Neural progenitor cell (in vitro differentiated cells): ENCODE measurements around the gene DNER. TPM values are rescaled to one million over a fixed set of nuclear protein-coding genes. Genes with fewer than 3 reads are reported as not detected.
"Not testable (repeated sequence)": the region's sequence is repeated elsewhere in the genome, so short reads cannot be mapped to it uniquely, and the experiment has no call there.

Experiments used
- DNase-seq: peaks from one replicate; pipeline ENCODE4 v3.0.0-alpha.2; 2016; ENCODE audit warnings: low spot score
- H2AFZ ChIP-seq: fragments of 200-600 bp; sonication (generic); replicated peaks from 2 replicates; pipeline ENCODE4 v1.6.1; 2016; ENCODE audit warnings: antibody characterized with exemption
- H3F3A ChIP-seq: fragments of 200-600 bp; sonication (generic); 2 replicates; pipeline ENCODE4 v1.6.1; 2016; ENCODE audit warnings: antibody characterized with exemption, low read depth
- H3K27ac ChIP-seq: fragments of 200-600 bp; sonication (generic); 2 replicates; pipeline ENCODE4 v1.5.1; 2016; ENCODE audit warnings: mild to moderate bottlenecking
- H3K27me3 ChIP-seq: fragments of 200-600 bp; sonication (generic); 2 replicates; pipeline ENCODE4 v1.6.1; 2016; ENCODE audit warnings: mild to moderate bottlenecking, moderate library complexity
- H3K36me3 ChIP-seq: fragments of 200-600 bp; sonication (generic); 2 replicates; pipeline ENCODE4 v1.5.1; 2016
- H3K4me1 ChIP-seq: fragments of 200-600 bp; sonication (generic); 2 replicates; pipeline ENCODE4 v1.6.1; 2016; ENCODE audit warnings: mixed run types
- H3K4me2 ChIP-seq: fragments of 200-600 bp; sonication (generic); 2 replicates; pipeline ENCODE4 v1.6.1; 2016
- H3K4me3 ChIP-seq: fragments of 200-600 bp; sonication (generic); 2 replicates; pipeline ENCODE4 v1.5.1; 2016
- H3K79me2 ChIP-seq: fragments of 200-600 bp; sonication (generic); 2 replicates; pipeline ENCODE4 v1.6.1; 2016; ENCODE audit warnings: low read depth
- H3K9ac ChIP-seq: fragments of 200-600 bp; sonication (generic); 2 replicates; pipeline ENCODE4 v1.6.1; 2016
- H3K9me3 ChIP-seq: fragments of 200-600 bp; sonication (generic); 2 replicates; pipeline ENCODE4 v1.5.1; 2016; ENCODE audit warnings: low read depth
- H4K20me1 ChIP-seq: fragments of 200-600 bp; sonication (generic); 2 replicates; pipeline ENCODE4 v1.6.1; 2016; ENCODE audit warnings: low read depth
- H3K27ac Mint-ChIP-seq: 3 replicates; pipeline ENCODE4 v1.8.0; 2021; ENCODE audit warnings: mixed read lengths
- H3K27me3 Mint-ChIP-seq: 2 replicates; pipeline ENCODE4 v1.8.0; 2022; ENCODE audit warnings: low read depth, mild to moderate bottlenecking, inconsistent platforms, moderate library complexity, mixed read lengths; ENCODE audit not compliant: insufficient read depth
- H3K36me3 Mint-ChIP-seq: 3 replicates; pipeline ENCODE4 v1.8.0; 2021; ENCODE audit warnings: mixed read lengths
- H3K4me1 Mint-ChIP-seq: 3 replicates; pipeline ENCODE4 v1.8.0; 2021; ENCODE audit warnings: mixed read lengths
- H3K4me3 Mint-ChIP-seq: 3 replicates; pipeline ENCODE4 v1.8.0; 2021; ENCODE audit warnings: mild to moderate bottlenecking, moderate library complexity, mixed read lengths
- H3K9me3 Mint-ChIP-seq: 3 replicates; pipeline ENCODE4 v1.8.0; 2020; ENCODE audit warnings: mixed read lengths
- CTCF ChIP-seq: fragments of 200-600 bp; sonication (generic); IDR thresholded peaks from 2 replicates; pipeline ENCODE4 v1.5.1; 2017; ENCODE audit warnings: antibody characterized with exemption, mild to moderate bottlenecking
- EZH2 ChIP-seq: fragments of 200-600 bp; sonication (generic); IDR thresholded peaks from 2 replicates; pipeline ENCODE4 v1.6.1; 2017; ENCODE audit warnings: antibody characterized with exemption, mild to moderate bottlenecking, moderate library complexity
- EZH2phosphoT487 ChIP-seq: fragments of 200-600 bp; sonication (generic); IDR thresholded peaks from 2 replicates; pipeline ENCODE4 v1.6.1; 2017; ENCODE audit warnings: antibody characterized with exemption
- total RNA-seq: library from RNA; depleted of rRNA; stranded (reverse); fragments of >200 nt; gene quantifications from 2 replicates; pipeline ENCODE4 v1.2.3, GENCODE V29; 2015; ENCODE audit warnings: low replicate concordance

Gene DNER
- total RNA-seq, 1 donor from 2014 or later, result 0.97 TPM

- Histone ChIP-seq H3K4me3 (no peak overlapping the region), H3K9me3 (no peaks in the 10 kb centered on the region), H3K27ac (no peak overlapping the region), H3K9ac (no peak overlapping the region), H3F3A (no peaks in the 10 kb centered on the region), H3K27me3 (no peaks in the 10 kb centered on the region), H3K4me2 (no peak overlapping the region), H3K79me2 (no peaks in the 10 kb centered on the region), H3K4me1 (no peaks in the 10 kb centered on the region), H2AFZ (no peak overlapping the region), H4K20me1 (no peaks in the 10 kb centered on the region), H3K36me3 (no peaks in the 10 kb centered on the region)
- no peak overlapping the region for H3K27ac Mint-ChIP-seq
- no peak for TF ChIP-seq EZH2phosphoT487
- TF ChIP-seq CTCF, result no peak
- TF ChIP-seq EZH2, result no peak
- peaks cover 4% of the 10 kb centered on the region for H3K9me3 Mint-ChIP-seq
- peaks cover 2% of the 10 kb centered on the region for H3K27me3 Mint-ChIP-seq
- H3K36me3 Mint-ChIP-seq, result peaks cover 3% of the 10 kb centered on the region
- H3K4me1 Mint-ChIP-seq, result no peaks in the 10 kb centered on the region
- no peak overlapping the region for H3K4me3 Mint-ChIP-seq
- no peak for DNase-seq
Measured at GRCh38 chr2:229749779-229750178, 35.4 kb upstream of the DNER start.

- no peak for TF ChIP-seq EZH2phosphoT487
- peak; percentile 16 for TF ChIP-seq CTCF
- TF ChIP-seq EZH2, result no peak
- peaks cover 2% of the 10 kb centered on the region for H3K27me3 Mint-ChIP-seq
- no peak for DNase-seq
- Histone ChIP-seq H3K9ac (no peak overlapping the region), H3K9me3 (no peaks in the 10 kb centered on the region), H3K4me1 (no peaks in the 10 kb centered on the region), H2AFZ (no peak overlapping the region), H4K20me1 (no peaks in the 10 kb centered on the region), H3K36me3 (no peaks in the 10 kb centered on the region), H3K79me2 (no peaks in the 10 kb centered on the region), H3F3A (no peaks in the 10 kb centered on the region), H3K27me3 (no peaks in the 10 kb centered on the region), H3K4me3 (no peak overlapping the region), H3K27ac (no peak overlapping the region), H3K4me2 (no peak overlapping the region)
- H3K9me3 Mint-ChIP-seq, result peaks cover 6% of the 10 kb centered on the region
- peaks cover 3% of the 10 kb centered on the region for H3K36me3 Mint-ChIP-seq
- no peak overlapping the region for H3K4me3 Mint-ChIP-seq
- no peaks in the 10 kb centered on the region for H3K4me1 Mint-ChIP-seq
- H3K27ac Mint-ChIP-seq, result no peak overlapping the region
Measured at GRCh38 chr2:229748950-229749349, 34.6 kb upstream of the DNER start.

- H3K9me3 ChIP-seq, result peaks cover 12% of the 10 kb centered on the region
- not testable (repeated sequence) for H3K4me3 Mint-ChIP-seq
Measured at GRCh38 chr2:229742691-229743090, 28.3 kb upstream of the DNER start.

GRCh38 chr2:229740279-229740678 is 25.9 kb upstream of the DNER start:
- H3K4me3 ChIP-seq, result no peak overlapping the region

More at GRCh38 chr2:229742691-229743090, 28.3 kb upstream of the DNER start:
- not testable (repeated sequence) for H3K36me3 Mint-ChIP-seq, H3K36me3 ChIP-seq, H3K4me3 ChIP-seq, H3K9ac ChIP-seq, H3K4me2 ChIP-seq, H3K79me2 ChIP-seq, H3K4me1 ChIP-seq, H2AFZ ChIP-seq, H3K27me3 Mint-ChIP-seq, H3K27ac ChIP-seq, H4K20me1 ChIP-seq, DNase-seq, H3K4me1 Mint-ChIP-seq, H3K27ac Mint-ChIP-seq, H3F3A ChIP-seq, H3K27me3 ChIP-seq
- H3K9me3 Mint-ChIP-seq, result peaks cover 28% of the 10 kb centered on the region

More at GRCh38 chr2:229740279-229740678, 25.9 kb upstream of the DNER start:
- Histone ChIP-seq H3F3A (peaks cover 6% of the 10 kb centered on the region), H3K27me3 (no peaks in the 10 kb centered on the region), H3K4me1 (no peaks in the 10 kb centered on the region), H4K20me1 (no peaks in the 10 kb centered on the region), H3K9ac (no peak overlapping the region), H3K36me3 (no peaks in the 10 kb centered on the region), H3K4me2 (no peak overlapping the region), H3K79me2 (no peaks in the 10 kb centered on the region), H3K9me3 (peaks cover 17% of the 10 kb centered on the region), H3K27ac (no peak overlapping the region), H2AFZ (no peak overlapping the region)
- no peak for TF ChIP-seq EZH2
- no peak for TF ChIP-seq CTCF
- H3K27ac Mint-ChIP-seq, result no peak overlapping the region
- peaks cover 2% of the 10 kb centered on the region for H3K27me3 Mint-ChIP-seq
- no peak for DNase-seq
- H3K4me3 Mint-ChIP-seq, result no peak overlapping the region
- H3K36me3 Mint-ChIP-seq, result no peaks in the 10 kb centered on the region
- peaks cover 38% of the 10 kb centered on the region for H3K9me3 Mint-ChIP-seq
- no peaks in the 10 kb centered on the region for H3K4me1 Mint-ChIP-seq
